Prostate gland (tissue), 2 donors: Measurements from ENCODE around the gene SMG6.

Experiments
- POLR2A ChIP-seq: fragments of 450-650 bp; IDR thresholded peaks from one replicate; pipeline ENCODE4 v1.6.1; 2016; ENCODE audit warnings: antibody characterized with exemption, mild to moderate bottlenecking
- POLR2AphosphoS5 ChIP-seq: sonication (generic); formaldehyde crosslinking; IDR thresholded peaks from one replicate; pipeline ENCODE4 v1.6.1; 2017; ENCODE audit warnings: antibody characterized with exemption
- TF ChIP-seq, protein P1 (sequence below), 4 experiments: fragments of 200-600 bp in 2 of 4; fragments of 450-650 bp in 2 of 4; sonication (generic) in 2 of 4; IDR thresholded peaks; 1 replicate in 3 of 4; 2 replicates in 1 of 4; pipeline ENCODE4 v1.5.1; 2016 to 2019; ENCODE audit warnings: antibody characterized with exemption in 4 of 4, mild to moderate bottlenecking in 2 of 4, moderate library complexity in 2 of 4

DNA sequence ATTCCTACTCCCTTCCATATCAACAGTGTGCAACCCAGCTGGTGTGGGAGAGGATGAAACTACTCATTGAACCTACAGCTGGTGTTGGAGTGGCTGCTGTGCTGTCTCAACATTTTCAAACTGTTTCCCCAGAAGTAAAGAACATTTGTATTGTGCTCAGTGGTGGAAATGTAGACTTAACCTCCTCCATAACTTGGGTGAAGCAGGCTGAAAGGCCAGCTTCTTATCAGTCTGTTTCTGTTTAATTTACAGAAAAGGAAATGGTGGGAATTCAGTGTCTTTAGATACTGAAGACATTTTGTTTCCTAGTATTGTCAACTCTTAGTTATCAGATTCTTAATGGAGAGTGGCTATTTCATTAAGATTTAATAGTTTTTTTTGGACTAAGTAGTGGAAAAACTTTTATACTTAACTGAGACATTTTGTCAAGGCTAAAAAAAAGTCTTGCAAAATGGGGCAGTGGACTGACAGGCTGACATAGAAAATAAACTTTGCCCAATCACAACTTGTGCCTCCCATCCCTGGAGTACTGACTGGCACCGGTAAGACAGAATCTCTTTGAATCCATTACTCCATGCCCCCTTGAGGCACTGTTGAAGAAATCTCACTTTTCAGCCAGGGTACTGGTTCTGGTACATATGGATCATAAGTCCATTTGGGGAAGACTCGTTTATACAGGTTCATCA lies 20.2 kb upstream of the SMG6 start:
- no peak for TF ChIP-seq POLR2AphosphoS5
- TF ChIP-seq, protein P1, sequence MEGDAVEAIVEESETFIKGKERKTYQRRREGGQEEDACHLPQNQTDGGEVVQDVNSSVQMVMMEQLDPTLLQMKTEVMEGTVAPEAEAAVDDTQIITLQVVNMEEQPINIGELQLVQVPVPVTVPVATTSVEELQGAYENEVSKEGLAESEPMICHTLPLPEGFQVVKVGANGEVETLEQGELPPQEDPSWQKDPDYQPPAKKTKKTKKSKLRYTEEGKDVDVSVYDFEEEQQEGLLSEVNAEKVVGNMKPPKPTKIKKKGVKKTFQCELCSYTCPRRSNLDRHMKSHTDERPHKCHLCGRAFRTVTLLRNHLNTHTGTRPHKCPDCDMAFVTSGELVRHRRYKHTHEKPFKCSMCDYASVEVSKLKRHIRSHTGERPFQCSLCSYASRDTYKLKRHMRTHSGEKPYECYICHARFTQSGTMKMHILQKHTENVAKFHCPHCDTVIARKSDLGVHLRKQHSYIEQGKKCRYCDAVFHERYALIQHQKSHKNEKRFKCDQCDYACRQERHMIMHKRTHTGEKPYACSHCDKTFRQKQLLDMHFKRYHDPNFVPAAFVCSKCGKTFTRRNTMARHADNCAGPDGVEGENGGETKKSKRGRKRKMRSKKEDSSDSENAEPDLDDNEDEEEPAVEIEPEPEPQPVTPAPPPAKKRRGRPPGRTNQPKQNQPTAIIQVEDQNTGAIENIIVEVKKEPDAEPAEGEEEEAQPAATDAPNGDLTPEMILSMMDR (IDR thresholded peaks at IDR 0.05), result no peak
- TF ChIP-seq POLR2A, result no peak
